ENCODE measurements around the gene LEMD2. TPM values are rescaled to one million over a fixed set of nuclear protein-coding genes. Genes with fewer than 3 reads are reported as not detected.

The LEMD2 gene
- polyA plus RNA-seq, 6 donors from 2014 or later: 15.4 to 51.3 (median 27.9) TPM

DNA sequence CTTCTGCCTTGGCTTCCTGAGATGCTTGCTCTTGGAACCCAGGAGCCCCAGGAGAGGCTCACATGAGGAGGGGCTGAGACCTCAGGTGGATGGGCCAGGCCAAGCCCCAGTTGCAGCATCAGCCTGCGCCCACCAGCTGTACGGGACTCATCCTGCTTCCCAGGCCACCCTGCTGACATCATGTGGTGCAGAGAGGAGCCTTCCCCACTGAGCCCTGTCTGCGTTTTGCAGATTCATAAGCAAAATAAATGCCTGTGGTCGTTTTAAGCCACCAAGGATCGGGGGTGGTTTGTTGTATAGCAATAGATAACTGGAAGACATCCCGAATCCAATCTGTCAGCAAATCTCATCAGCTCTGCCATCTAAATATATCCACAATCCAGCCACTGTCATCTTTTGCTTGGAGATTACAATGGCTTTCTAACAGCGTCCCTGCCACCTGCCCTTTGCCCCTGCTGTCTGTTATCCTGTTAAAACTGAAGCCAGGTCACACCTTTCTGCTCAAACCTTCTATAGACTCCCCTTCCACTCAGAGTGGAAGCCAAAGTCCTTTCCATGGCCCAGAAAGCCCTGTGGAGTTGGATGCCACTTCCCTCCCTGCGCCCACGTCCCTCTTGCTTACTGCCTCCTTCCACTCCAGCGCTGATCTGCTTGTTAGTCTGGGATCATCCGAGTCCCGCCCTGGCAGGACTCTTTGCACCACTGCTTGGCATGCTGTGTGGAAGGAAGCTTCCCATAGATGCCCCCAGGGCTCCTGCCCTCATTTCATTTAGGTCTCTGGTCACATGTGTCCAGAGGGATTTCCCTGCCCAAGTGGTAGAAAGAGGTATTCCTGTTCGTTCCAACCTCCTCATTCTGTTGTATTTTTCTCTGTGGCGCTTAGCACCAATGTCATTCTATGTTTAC, 38.9 kb upstream of the LEMD2 start:
- peaks cover 0 to 4% (median 0%) of the 10 kb centered on the region in 3 donors for H3K4me1 Mint-ChIP-seq
- ATAC-seq (ENCODE audit: low read depth in 2 of 2) (no peak), DNase-seq (no peak)
- H3K9me3 Mint-ChIP-seq: no peaks in the 10 kb centered on the region
- no peaks in the 10 kb centered on the region for H3K36me3 Mint-ChIP-seq
- H3K27ac Mint-ChIP-seq: no peak overlapping the region
- H3K27me3 Mint-ChIP-seq: peaks cover 20 to 51% (median 47%) of the 10 kb centered on the region in 3 donors
- H3K4me3 Mint-ChIP-seq: no peak overlapping the region

DNA sequence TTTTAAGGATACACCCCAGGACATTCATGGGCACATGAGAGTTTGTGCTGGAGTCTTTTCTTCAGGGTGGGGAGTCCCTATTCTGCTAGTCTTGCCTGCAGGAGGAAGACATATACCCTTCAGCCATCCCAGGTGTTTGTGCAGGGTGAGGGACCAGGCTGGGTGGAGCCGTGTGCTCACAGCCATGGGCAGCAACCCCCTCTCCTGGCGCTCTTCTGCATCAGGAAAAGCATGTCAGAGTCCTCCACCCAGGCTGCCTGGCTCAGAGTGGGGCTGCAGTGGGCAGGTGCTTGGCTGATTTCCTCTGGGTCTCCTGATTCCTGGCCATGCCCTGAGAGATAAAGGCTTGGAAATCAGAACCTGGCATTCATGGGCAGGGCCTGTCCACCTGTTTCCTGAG, 37.6 kb upstream of the LEMD2 start:
- H3K9me3 Mint-ChIP-seq: no peaks in the 10 kb centered on the region
- peaks cover 22 to 60% (median 50%) of the 10 kb centered on the region in 3 donors for H3K27me3 Mint-ChIP-seq
- ATAC-seq (ENCODE audit: low read depth in 2 of 2) (no peak), DNase-seq (no peak)
- H3K4me3 Mint-ChIP-seq: no peak overlapping the region
- no peak overlapping the region for H3K27ac Mint-ChIP-seq
- H3K36me3 Mint-ChIP-seq: no peaks in the 10 kb centered on the region
- H3K4me1 Mint-ChIP-seq: peaks cover 0 to 4% (median 0%) of the 10 kb centered on the region in 3 donors

DNA sequence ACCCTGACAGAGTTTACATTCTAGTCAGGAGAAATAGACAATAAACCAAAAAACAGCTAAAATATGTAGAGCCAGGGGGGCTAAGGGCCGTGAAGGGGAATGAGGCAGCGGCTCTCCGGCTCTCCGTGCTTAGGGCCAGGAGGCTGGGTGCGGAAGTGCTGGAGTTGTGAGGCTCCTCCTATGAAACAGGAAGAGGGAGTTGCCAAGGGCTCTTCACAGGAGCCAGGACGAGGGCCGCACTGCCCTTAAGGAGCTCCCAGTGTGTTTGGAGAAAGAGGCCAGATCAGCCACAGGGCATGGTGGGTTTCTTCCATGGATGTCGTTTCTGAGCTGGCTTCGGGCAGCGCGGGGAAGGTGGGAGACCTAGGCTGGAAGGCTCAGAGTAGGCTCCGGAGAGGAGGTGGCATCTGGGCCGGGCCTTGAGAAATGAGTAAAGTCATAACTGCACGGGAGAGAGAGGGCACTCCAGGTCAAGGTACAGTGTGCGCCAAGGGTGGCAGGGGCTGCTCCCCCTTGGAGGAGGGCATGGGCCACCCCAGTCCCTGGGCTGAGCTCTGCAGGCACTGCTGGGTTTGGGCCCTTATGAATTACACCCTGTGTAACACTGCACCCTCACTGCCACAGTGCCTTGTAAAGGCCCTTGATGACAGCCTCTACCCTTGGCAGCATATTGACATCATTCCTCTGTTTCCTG, 35.7 kb upstream of the LEMD2 start:
- H3K27me3 Mint-ChIP-seq: peaks cover 26 to 59% (median 31%) of the 10 kb centered on the region in 3 donors
- H3K27ac Mint-ChIP-seq: no peak overlapping the region
- ATAC-seq (ENCODE audit: low read depth in 2 of 2) (no peak), DNase-seq (no peak)
- H3K36me3 Mint-ChIP-seq: no peaks in the 10 kb centered on the region
- no peak overlapping the region for H3K4me3 Mint-ChIP-seq
- H3K9me3 Mint-ChIP-seq: no peaks in the 10 kb centered on the region
- H3K4me1 Mint-ChIP-seq: no peaks in the 10 kb centered on the region

DNA sequence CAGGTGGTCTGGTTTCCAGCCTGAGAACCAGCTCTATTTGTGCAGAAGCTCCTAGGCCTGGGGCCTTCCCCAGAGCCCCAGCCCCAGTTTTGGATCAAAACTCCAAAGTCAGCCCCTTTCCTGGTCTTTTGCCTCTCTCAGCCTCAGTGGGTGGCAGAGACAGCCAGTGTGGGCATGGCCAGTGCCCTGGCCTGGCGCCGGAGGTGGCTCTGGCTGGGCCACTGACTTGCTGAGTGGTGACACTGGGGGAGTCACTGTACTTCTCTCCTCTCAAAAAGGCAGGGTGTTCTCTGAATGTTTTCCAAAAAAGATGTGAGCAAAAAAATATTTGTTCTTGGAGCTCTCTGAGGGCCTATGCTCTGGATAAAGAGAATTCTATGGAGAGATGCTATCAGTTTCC, 34.9 kb upstream of the LEMD2 start:
- H3K27me3 Mint-ChIP-seq: peaks cover 30 to 59% (median 32%) of the 10 kb centered on the region in 3 donors
- no peak overlapping the region for H3K27ac Mint-ChIP-seq
- no peak overlapping the region for H3K4me3 Mint-ChIP-seq
- no peaks in the 10 kb centered on the region for H3K36me3 Mint-ChIP-seq
- DNase-seq: no peak
- ATAC-seq (ENCODE audit: low read depth in 2 of 2): no peak
- no peaks in the 10 kb centered on the region for H3K9me3 Mint-ChIP-seq
- no peaks in the 10 kb centered on the region for H3K4me1 Mint-ChIP-seq

DNA sequence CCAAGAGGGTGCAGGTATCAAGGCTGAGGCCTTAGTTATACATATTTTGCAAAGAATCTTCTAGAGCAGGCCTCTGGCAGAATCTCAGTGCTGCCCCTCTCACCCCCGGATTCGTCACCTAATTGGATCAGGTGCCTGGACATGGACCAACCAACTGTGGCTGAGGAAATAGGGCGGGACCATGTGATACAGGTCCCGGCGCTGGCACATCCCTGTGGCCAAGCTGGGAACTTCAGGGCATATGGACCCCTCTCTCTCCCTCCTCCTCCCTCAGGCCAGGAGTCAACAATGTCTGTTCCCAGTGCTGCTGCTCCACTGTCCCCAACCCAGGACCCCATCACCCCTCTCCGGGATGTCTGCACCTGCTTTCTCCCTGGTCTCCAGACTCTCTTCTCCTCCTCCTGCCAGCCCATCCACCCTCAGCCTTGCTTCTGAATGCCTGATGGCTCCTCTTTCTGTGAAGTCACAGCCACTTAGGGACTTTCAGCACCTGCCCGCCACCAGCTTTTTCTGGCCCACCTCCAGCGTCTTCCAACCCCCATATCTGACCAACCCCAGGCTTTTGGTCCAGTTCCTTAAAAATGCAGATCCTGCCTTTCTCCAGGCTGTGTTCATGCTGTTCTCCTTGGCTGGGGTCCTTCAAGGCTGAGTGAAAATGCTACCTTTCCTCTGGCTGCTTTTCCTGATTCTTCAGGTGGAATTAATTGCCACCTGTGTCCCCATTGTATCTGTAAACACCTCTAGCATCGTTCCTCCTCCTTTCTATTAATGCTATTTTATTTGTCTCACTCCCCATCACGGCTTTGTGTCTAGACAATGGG, 33.9 kb upstream of the LEMD2 start:
- Mint-ChIP-seq H3K36me3 (no peaks in the 10 kb centered on the region), H3K4me1 (no peaks in the 10 kb centered on the region), H3K9me3 (no peaks in the 10 kb centered on the region), H3K27ac (no peak overlapping the region), H3K27me3 (peaks cover 28 to 55% (median 29%) of the 10 kb centered on the region in 3 donors), H3K4me3 (no peak overlapping the region)
- ATAC-seq (ENCODE audit: low read depth in 2 of 2): no peak
- no peak for DNase-seq

DNA sequence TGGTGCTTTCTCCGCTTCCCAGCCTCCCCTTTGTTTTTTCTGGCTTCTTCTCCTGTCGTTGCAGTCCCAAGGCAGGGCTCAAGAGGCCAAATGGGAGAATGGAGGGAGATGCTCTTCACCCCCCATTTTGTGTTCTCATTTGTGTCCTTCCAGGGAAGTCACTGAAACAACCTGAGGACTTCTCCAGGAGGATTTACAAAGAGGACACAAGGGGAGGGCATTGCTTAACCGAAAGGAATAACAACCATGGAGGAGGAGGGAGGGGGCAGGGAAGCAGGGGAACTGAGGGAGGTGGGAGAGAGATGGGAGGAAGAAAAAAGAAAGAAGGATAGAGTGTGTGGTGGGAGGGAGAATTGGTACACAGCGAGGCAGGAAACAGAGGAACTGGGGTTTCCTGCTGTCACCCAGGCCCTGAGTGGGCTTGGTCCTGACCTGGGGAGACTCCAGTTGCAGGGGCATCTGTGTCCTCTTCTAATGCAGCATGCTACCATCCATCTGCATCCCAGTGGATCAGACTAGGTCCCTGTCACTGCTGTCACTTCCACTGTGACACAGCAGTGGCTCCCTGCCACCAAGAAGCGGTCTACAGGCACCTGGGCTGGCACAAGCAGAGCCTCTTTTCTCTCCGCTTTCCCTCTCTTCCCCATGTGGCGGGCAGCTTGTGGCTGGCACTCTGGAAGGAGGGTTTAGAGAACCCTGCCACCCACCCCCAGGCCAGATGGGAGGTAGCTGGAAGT, 32.0 kb upstream of the LEMD2 start:
- Mint-ChIP-seq H3K4me3 (no peak overlapping the region), H3K36me3 (no peaks in the 10 kb centered on the region), H3K9me3 (no peaks in the 10 kb centered on the region), H3K27me3 (peaks cover 28 to 66% (median 36%) of the 10 kb centered on the region in 3 donors), H3K4me1 (no peaks in the 10 kb centered on the region), H3K27ac (no peak overlapping the region)
- ATAC-seq (ENCODE audit: low read depth in 2 of 2): no peak
- no peak for DNase-seq

DNA sequence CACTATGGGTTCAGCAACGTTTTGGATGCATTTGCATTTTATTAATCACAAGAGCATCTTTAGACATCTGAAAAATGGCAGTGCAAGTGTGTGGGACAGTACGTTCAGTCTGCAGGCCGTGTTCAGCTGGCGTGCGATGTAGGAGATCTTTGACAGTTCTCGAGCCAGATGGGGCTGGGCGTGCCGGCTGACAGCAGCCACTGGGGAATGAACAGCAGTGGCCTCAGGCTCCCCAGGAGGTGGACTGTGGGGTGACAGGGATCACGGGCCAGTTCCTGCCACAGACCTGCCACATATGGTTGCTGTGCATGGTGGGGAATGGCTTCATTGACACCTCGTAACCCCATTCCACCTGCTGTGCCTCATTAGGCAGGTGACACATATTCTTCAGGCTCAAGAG, 31.3 kb upstream of the LEMD2 start:
- Mint-ChIP-seq H3K27me3 (peaks cover 33 to 71% (median 40%) of the 10 kb centered on the region in 3 donors), H3K9me3 (no peaks in the 10 kb centered on the region), H3K27ac (no peak overlapping the region), H3K36me3 (no peaks in the 10 kb centered on the region), H3K4me3 (peak overlapping the region in 1 of 8 donors; percentile 33), H3K4me1 (peaks cover 0 to 2% (median 0%) of the 10 kb centered on the region in 3 donors)
- DNase-seq (no peak), ATAC-seq (ENCODE audit: low read depth in 2 of 2) (no peak)

DNA sequence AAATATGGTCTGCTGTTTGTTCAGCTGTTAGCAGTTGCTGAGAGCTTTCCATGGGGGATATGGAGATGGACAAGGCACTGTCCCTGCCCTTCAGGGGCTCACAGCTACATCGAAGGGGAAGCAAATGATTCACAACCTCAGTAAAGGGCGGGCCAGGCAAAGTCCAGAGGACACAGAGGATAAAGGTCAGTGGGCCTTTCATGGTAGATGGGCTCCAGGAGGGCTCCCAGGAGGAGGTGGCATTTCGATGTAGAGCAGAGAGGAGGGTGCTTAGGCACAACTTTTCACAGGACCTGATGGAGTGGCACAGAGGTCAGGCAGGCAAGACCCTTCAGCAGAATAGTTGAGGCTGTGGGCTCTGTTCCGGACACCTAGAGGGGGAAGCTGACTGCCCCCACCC, 30.1 kb upstream of the LEMD2 start:
- peaks cover 35 to 75% (median 53%) of the 10 kb centered on the region in 3 donors for H3K27me3 Mint-ChIP-seq
- H3K4me3 Mint-ChIP-seq: peak overlapping the region in 1 of 8 donors; percentile 21
- no peaks in the 10 kb centered on the region for H3K36me3 Mint-ChIP-seq
- no peaks in the 10 kb centered on the region for H3K9me3 Mint-ChIP-seq
- no peak for ATAC-seq (ENCODE audit: low read depth in 2 of 2)
- peaks cover 0 to 3% (median 0%) of the 10 kb centered on the region in 3 donors for H3K4me1 Mint-ChIP-seq
- no peak for DNase-seq
- H3K27ac Mint-ChIP-seq: no peak overlapping the region

DNA sequence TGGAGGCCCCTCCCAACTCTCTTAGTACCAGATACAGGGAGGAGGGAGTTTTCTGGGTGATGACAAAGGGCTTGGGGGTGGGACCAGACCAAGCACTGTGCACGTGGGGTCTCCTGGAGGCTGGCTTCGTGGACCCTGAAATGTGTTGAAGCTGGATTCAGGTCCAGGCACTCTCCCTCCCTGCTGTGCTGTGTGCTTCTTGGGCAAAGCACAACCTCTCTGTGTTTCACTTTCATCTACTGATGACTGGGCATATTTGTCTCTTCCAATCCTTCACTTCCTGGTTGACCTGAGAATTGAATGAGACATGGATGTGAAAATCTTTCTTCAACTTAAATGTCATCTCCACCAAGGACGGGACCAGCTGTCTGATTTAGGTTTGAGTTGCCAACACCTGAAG, 29.4 kb upstream of the LEMD2 start:
- peaks cover 41 to 82% (median 59%) of the 10 kb centered on the region in 3 donors for H3K27me3 Mint-ChIP-seq

DNA sequence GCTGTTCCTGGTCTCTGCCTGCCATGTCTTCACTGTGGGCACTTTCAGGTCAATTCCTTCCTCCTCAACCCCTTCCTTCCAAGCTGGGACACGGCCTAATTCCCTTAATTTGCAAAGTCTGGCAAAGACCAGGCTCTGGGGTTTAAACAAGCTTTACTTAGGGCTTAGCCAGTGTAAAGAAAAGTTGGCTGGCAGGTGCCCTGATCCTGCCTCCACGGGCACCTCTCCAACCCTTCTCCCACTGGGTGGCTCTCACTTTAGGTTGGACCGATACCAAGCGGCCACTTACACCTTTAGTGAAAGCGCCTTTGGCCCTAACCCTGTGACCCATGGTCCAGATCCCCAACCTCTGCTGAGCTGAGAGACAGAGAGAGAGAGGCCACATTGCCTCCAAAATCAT, 28.6 kb upstream of the LEMD2 start:
- Mint-ChIP-seq H3K4me3 (peak overlapping the region in 1 of 8 donors; percentile 75), H3K27ac (no peak overlapping the region), H3K9me3 (peaks cover 0 to 3% (median 0%) of the 10 kb centered on the region in 7 donors), H3K4me1 (peaks cover 0 to 3% (median 0%) of the 10 kb centered on the region in 3 donors), H3K27me3 (peaks cover 35 to 80% (median 59%) of the 10 kb centered on the region in 3 donors), H3K36me3 (no peaks in the 10 kb centered on the region)
- ATAC-seq (ENCODE audit: low read depth in 2 of 2) (no peak), DNase-seq (no peak)

More for the DNA sequence above, 29.4 kb upstream of the LEMD2 start:
- Mint-ChIP-seq H3K4me3 (no peak overlapping the region), H3K9me3 (peaks cover 0 to 3% (median 0%) of the 10 kb centered on the region in 7 donors), H3K27ac (no peak overlapping the region), H3K4me1 (peaks cover 0 to 3% (median 0%) of the 10 kb centered on the region in 3 donors), H3K36me3 (no peaks in the 10 kb centered on the region)
- DNase-seq (no peak), ATAC-seq (ENCODE audit: low read depth in 2 of 2) (no peak)

DNA sequence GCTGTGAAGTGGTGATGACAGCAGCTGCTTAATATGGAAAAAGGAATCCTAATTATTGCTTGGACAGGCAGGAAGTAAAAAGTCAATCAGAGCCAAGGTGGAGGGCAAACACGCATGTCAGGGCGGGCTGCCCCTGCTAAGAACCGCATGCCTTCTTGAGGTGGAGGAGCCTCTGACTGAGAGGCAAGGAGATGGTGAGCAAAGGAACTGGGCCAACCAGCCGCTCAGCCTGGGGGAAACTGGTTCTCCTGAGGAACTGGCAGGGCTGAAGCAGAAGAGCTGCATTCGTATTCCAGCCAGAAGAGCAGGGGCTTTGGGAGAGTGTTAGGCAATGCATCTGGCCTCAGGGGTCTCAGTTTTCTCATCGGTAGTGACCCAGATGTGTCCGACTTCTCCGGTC, 28.0 kb upstream of the LEMD2 start:
- Mint-ChIP-seq H3K27me3 (peaks cover 38 to 80% (median 65%) of the 10 kb centered on the region in 3 donors), H3K4me3 (no peak overlapping the region), H3K36me3 (no peaks in the 10 kb centered on the region), H3K4me1 (peaks cover 0 to 3% (median 0%) of the 10 kb centered on the region in 3 donors), H3K27ac (no peak overlapping the region), H3K9me3 (peaks cover 0 to 3% (median 0%) of the 10 kb centered on the region in 7 donors)
- DNase-seq (no peak), ATAC-seq (ENCODE audit: low read depth in 2 of 2) (no peak)

DNA sequence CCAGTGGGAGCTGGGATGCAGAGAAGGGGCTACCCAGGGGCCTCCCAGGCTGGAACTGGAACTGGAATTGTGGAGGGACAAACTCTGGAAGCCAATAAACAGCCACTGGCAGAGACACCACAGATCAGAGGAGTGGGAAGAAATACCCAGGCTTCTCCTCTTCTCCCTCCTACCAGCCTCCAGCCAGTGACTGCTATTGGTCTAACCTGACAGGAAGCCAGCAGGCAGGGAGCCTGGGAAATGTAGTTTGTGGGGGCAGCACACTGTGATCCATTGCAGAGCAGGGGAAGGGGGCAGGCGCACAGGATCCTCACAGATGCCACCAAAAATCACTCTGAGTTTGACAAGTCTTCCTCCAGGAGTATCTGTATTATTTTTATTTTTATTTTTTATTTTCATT, 26.9 kb upstream of the LEMD2 start:
- peaks cover 47 to 87% (median 75%) of the 10 kb centered on the region in 3 donors for H3K27me3 Mint-ChIP-seq
- no peak overlapping the region for H3K27ac Mint-ChIP-seq
- H3K4me1 Mint-ChIP-seq: peaks cover 0 to 3% (median 0%) of the 10 kb centered on the region in 3 donors
- H3K9me3 Mint-ChIP-seq: peaks cover 0 to 4% (median 0%) of the 10 kb centered on the region in 7 donors
- DNase-seq (no peak), ATAC-seq (ENCODE audit: low read depth in 2 of 2) (no peak)
- no peak overlapping the region for H3K4me3 Mint-ChIP-seq
- H3K36me3 Mint-ChIP-seq: no peaks in the 10 kb centered on the region
